GM18907 (cell line): ENCODE results near the gene FAM151B.
"Not testable (repeated sequence)": the region's sequence is repeated elsewhere in the genome, so short reads cannot be mapped to it uniquely, and the experiment has no call there.

Experiments used
- ATAC-seq: cut with Tn5 transposase; IDR thresholded peaks from one replicate; pipeline ENCODE4 v1.9.1; 2021; ENCODE audit warnings: mild to moderate bottlenecking, moderate library complexity; ENCODE audit not compliant: unreplicated experiment

FAM151B gene, protein sequence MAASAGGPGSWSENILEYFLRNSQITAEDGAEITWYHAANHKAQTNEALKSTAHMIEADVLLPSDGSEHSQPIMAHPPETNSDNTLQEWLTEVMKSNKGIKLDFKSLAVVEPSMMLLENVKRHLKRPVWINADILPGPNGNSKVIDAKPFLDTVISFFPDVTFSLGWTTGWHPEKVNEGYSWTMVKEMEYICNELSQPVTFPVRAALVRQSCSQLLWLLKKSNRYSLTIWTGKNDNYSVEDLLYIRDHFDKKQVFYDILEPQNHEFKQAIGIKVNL

GRCh38 chr5:80487829-80488721 lies at the start of gene FAM151B:
Gene FAM151B (plus strand): TSS chr5:80488100. CDS start chr5:80488124, 24 bp downstream.
- peak; percentile 94 for ATAC-seq

DNA sequence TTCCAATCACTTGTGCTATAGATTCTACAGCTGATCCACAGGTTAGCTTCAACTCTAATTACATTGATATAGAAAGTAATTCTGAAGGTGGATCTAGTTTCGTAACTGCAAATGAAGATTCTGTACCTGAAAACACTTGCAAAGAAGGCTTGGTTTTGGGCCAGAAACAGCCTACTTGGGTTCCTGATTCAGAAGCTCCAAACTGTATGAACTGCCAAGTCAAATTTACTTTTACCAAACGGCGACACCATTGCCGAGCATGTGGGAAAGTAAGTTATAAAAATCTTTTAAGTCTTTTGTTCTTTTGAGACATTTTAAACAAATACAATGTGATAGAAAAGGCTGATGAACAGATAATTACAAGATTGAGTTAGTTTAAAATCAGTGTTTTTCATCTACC lies 49.2 kb upstream of the FAM151B start:
- no peak for ATAC-seq

- ATAC-seq: no peak
These were observed 48.7 kb upstream of the FAM151B start for GRCh38 chr5:80439213-80439612.

- no peak for ATAC-seq
These were observed 45.2 kb upstream of the FAM151B start for GRCh38 chr5:80442742-80443141.

DNA sequence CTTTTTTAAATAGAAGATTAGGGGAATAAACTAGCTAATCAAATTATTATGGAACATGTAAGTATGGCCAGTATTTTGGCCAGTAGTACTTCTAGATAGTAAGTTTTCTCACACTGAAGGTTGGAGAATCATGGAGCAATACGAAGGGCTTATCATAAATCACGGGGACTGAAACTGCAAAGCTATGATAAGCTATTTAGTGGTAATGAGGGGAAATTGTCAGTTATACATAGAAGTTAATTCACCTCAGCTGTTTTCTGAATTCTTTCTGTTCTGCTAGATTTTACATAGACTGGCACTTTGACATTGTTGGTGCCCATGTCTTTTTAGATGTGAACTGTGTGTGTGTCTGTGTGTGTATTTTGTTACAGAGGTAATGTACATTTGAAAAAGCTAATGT lies 34.5 kb upstream of the FAM151B start:
- ATAC-seq: no peak

DNA sequence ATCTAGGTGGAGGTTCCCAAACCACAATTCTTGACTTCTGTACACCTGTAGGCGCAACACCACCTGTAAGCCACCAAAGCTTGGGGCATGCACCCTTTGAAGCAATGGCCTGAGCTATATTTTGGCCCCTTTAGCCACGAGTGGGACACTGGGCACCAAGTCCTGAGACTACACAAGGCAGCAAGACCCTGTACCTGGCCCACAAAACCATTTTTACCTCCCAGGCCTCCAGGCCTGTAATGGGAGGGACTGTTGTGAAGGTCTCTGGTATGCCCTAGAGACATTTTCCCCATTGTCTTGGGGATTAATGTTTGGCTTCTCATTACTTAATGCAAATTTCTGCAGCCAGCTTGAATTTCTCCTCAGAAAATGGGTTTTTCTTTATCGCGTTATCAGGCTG lies 24.6 kb upstream of the FAM151B start:
- no peak for ATAC-seq

- no peak for ATAC-seq
These were observed 21.0 kb upstream of the FAM151B start for GRCh38 chr5:80466669-80467485.

DNA sequence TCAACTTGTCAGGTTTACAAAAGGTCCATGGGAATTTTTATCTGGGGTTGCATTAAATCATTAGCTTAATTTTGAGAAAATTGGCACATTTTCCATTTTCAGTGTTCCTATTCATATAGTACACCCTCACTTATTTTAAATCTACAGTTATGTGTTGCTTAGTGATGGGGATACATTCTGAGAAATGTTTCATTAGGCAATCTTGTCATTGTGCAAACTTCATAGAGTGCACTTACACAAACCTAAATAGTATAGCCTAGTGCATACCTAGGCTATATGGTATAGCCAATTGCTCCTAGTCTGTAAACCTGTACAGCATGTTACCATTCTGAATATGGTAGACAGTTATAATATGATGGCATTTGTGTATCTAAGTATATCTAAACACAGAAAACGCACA lies 19.8 kb upstream of the FAM151B start:
- no peak for ATAC-seq

- not testable (repeated sequence) for ATAC-seq
These were observed 17.3 kb upstream of the FAM151B start for GRCh38 chr5:80470631-80471030.

- no peak for ATAC-seq
These were observed 13.0 kb upstream of the FAM151B start for GRCh38 chr5:80474929-80475328.

DNA sequence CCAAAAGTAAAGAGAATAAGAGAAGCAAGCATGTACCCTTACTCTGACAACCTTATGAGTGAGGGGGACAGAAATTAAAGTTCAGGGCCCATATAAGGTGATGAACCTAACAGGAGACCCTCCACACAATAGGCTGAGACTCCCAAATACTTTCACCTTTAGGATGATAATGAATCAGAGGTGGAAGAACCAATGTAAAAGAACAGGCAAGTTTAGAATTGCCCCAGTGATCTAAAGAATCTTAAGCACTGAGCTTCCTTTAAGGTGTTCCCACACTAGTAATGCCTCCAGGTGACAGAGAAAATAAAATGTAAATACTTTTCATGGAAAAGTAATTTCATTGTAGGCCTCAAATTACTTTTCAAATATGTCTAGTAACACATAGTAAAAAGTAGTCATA lies 8.2 kb upstream of the FAM151B start:
- ATAC-seq: no peak

- ATAC-seq: no peak
These were observed 7.5 kb upstream of the FAM151B start for GRCh38 chr5:80480354-80480753.

- peak; percentile 68 for ATAC-seq
These were observed 6.6 kb upstream of the FAM151B start for GRCh38 chr5:80481019-80481893.

DNA sequence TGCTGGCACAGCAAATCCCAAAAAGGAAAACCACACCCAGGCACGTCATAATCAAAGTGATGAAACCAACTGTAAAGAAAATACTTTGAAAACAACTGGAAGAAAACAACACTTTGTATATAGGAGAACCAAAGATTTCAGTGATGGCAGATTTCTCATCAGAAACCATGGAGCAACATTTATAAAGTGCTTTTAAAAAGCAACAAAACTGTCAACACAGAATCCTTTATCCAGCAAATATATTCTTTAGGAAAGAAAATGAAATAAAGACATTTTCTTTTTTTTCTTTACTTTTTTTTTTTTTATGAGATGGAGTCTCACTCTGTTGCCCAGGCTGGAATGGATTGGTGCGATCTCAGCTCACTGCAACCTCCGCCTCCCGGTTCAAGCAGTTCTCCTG lies 5.3 kb upstream of the FAM151B start:
- no peak for ATAC-seq

DNA sequence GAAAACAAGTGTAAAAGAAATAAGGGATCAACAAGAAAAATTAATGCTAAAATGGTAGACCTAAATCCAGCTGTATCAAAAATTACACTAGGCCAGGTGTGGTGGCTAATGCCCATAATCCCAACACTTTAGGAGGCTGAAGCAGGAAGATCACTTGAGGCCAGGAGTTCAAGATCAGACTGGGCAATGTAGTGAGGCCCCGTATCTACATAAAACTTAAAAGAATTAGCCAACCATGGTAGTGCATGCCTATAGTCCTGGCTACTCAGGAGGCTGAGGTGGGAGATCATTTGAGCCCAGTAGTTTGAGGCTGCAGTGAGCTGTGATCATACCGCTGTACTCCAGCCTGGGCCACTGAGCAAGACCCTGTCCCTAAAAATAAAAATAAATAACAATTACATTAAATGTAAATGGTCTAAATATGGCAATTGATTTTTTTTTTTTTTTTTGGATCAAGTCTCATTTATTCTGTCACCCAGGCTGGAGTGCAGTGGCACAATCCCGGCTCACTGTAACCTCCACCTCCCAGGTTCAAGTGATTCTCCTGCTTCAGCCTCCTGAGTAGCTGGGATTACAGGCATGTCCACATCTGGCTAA lies 4.2 kb upstream of the FAM151B start:
- no peak for ATAC-seq

DNA sequence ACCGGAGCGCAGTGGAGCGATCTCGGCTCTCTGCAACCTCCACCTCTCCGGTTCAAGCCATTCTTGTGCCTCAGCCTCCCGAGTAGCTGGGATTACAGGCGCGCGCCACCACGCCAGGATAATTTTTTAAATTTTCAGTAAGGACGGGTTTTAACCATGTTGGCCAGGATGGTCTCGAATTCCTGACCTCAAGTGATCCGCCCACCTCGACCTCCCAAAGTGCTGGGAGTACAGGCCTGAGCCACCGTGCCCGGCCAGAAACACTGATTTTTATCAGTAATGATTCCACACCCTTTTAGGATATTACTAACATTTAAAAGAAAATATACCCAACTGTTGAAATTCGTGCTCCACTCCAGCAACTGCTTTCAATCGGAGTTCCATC lies 464 bp upstream of the FAM151B start:
- no peak for ATAC-seq

DNA sequence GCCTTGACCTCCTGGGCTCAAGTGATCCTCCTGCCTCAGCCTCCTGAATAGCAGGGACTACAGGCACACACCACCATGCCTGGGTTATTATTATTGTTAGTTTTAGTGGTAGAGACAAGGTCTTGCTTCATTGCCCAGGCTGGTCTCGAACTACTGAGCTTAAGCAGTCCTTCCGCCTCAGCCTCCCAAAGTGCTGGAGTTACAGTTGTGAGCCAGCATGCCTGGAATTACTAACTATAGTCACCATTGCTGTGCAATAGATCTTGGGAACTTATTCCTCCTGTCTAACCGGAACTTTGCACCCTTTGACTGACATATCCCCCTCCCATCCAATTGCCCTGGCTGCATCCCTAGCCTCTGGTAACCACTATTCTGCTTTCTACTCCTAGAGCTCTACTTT lies 3.4 kb downstream of the FAM151B start:
- no peak for ATAC-seq

DNA sequence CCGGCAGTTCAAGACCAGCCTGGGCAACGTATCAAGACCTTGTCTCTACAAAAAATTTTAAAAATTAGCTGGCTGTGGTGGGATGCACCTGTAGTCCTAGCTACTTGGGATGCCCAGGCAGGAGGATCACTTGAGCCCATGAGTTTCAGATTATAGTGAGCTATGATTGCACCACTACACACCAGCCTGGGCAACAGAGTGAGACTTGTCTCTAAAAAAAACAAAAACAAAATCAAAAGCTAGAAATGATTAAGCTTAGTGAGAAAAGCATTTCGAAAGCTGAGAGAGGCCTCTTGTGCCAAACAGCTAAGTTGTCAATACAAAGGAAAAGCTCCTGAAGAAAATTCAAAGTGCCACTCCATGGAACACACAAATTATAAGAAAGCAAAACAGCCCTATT lies 4.8 kb downstream of the FAM151B start:
- ATAC-seq: no peak

- ATAC-seq: not testable (repeated sequence)
These were observed 5.5 kb downstream of the FAM151B start for GRCh38 chr5:80493443-80493842.

DNA sequence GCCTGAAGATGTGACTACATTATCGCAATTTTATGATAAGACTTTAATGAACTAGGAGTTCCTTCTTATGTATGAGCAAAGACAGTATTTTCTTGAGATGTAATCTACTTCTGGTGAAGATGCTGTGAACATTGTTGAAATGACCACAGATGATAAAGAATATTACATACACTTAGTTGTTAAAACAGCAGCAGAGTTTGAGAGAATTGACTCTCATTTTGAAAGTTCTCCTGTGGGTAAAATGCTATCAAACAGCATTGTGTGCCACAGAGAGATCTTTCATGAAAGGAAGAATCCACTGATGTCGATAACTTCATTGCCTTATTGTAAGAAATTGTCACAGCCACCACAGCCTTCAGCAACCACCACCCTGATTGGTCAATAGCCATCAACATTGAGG lies 8.0 kb downstream of the FAM151B start:
- no peak for ATAC-seq
